Measurements from ENCODE around the gene IL1RN. TPM values are rescaled to one million over a fixed set of nuclear protein-coding genes. Genes with fewer than 3 reads are reported as not detected.

IL1RN gene
- total and polyA plus RNA-seq, 2 of the 13 experiments (the other 11 are each of a cell fraction or from before 2014, with no cell fraction given), result 21.2 to 101 TPM

DNA sequence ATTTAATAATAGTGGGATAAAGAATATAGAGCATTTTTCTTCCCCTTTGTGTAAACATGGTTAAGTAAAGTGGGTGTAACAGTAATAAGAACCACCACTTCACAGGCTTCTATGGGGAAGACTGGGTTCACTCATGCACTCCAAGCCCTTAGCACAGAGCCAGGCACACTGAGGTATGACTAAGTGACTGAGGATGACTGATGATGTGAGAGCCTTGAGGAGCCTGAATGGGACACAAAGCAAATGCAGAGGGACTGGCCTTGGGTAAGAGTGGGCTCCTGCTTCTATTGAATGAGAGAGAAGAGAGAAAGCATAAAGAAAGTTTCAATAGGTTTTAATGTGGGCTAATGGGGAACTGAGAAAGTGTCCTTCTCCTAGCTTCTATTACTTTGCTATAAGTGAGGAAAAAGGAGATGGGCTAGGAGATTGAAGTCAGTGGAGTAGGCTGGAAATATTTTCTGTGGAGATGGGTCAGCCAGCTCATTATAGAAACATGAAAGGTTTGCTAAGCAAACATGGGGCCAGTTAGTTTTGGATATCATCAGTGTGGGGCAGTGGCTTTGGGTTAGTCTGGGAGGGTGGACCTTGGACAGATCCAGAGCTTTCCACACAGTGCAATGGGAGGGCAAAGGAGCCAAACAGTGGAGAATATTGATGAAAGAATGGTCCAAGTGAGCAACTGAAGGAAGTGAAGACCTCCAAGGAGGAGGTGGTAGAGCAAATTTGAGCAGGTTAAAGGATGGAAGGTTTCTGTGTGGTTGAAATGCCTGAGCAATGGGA is 39.0 kb upstream of the IL1RN start (continued):
- TF ChIP-seq, protein P1, sequence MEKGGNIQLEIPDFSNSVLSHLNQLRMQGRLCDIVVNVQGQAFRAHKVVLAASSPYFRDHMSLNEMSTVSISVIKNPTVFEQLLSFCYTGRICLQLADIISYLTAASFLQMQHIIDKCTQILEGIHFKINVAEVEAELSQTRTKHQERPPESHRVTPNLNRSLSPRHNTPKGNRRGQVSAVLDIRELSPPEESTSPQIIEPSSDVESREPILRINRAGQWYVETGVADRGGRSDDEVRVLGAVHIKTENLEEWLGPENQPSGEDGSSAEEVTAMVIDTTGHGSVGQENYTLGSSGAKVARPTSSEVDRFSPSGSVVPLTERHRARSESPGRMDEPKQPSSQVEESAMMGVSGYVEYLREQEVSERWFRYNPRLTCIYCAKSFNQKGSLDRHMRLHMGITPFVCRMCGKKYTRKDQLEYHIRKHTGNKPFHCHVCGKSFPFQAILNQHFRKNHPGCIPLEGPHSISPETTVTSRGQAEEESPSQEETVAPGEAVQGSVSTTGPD (CRISPR knock-in tag; IDR thresholded peaks at IDR 0.05), result no peak
- TF ChIP-seq SETDB1 (CRISPR knock-in tag; IDR thresholded peaks at IDR 0.05; ENCODE audit: borderline replicate concordance) (no peak), PHF21A (CRISPR knock-in tag; IDR thresholded peaks at IDR 0.05) (peak; percentile 79), NR2C2 (CRISPR knock-in tag; IDR thresholded peaks at IDR 0.05; ENCODE audit: borderline replicate concordance) (peak; percentile 32; the same call in 1 of the 2 replicates), ATRX (CRISPR knock-in tag; IDR thresholded peaks at IDR 0.05; ENCODE audit: borderline replicate concordance) (no peak), IKZF1 (IDR thresholded peaks at IDR 0.05) (no peak), ZNF768 (CRISPR knock-in tag; IDR thresholded peaks at IDR 0.05) (no peak), ARID2 (CRISPR knock-in tag; IDR thresholded peaks at IDR 0.05; ENCODE audit: borderline replicate concordance) (peak; percentile 75; the same call in 1 of the 2 replicates), KAT7 (CRISPR knock-in tag; IDR thresholded peaks at IDR 0.05; ENCODE audit: borderline replicate concordance) (no peak), ZNF790 (CRISPR knock-in tag; IDR thresholded peaks at IDR 0.05; ENCODE audit: borderline replicate concordance) (no peak)
- TF ChIP-seq, protein P2, sequence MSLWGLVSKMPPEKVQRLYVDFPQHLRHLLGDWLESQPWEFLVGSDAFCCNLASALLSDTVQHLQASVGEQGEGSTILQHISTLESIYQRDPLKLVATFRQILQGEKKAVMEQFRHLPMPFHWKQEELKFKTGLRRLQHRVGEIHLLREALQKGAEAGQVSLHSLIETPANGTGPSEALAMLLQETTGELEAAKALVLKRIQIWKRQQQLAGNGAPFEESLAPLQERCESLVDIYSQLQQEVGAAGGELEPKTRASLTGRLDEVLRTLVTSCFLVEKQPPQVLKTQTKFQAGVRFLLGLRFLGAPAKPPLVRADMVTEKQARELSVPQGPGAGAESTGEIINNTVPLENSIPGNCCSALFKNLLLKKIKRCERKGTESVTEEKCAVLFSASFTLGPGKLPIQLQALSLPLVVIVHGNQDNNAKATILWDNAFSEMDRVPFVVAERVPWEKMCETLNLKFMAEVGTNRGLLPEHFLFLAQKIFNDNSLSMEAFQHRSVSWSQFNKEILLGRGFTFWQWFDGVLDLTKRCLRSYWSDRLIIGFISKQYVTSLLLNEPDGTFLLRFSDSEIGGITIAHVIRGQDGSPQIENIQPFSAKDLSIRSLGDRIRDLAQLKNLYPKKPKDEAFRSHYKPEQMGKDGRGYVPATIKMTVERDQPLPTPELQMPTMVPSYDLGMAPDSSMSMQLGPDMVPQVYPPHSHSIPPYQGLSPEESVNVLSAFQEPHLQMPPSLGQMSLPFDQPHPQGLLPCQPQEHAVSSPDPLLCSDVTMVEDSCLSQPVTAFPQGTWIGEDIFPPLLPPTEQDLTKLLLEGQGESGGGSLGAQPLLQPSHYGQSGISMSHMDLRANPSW (CRISPR knock-in tag; IDR thresholded peaks at IDR 0.05; ENCODE audit: borderline replicate concordance), result peak; percentile 79; the same call in 1 of the 2 replicates
- TF ChIP-seq, protein P3, sequence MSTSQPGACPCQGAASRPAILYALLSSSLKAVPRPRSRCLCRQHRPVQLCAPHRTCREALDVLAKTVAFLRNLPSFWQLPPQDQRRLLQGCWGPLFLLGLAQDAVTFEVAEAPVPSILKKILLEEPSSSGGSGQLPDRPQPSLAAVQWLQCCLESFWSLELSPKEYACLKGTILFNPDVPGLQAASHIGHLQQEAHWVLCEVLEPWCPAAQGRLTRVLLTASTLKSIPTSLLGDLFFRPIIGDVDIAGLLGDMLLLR (CRISPR knock-in tag; IDR thresholded peaks at IDR 0.05), result no peak
- TF ChIP-seq, protein P4, sequence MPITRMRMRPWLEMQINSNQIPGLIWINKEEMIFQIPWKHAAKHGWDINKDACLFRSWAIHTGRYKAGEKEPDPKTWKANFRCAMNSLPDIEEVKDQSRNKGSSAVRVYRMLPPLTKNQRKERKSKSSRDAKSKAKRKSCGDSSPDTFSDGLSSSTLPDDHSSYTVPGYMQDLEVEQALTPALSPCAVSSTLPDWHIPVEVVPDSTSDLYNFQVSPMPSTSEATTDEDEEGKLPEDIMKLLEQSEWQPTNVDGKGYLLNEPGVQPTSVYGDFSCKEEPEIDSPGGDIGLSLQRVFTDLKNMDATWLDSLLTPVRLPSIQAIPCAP (CRISPR knock-in tag; IDR thresholded peaks at IDR 0.05; ENCODE audit: low read depth), result no peak
- TF ChIP-seq, protein P5, sequence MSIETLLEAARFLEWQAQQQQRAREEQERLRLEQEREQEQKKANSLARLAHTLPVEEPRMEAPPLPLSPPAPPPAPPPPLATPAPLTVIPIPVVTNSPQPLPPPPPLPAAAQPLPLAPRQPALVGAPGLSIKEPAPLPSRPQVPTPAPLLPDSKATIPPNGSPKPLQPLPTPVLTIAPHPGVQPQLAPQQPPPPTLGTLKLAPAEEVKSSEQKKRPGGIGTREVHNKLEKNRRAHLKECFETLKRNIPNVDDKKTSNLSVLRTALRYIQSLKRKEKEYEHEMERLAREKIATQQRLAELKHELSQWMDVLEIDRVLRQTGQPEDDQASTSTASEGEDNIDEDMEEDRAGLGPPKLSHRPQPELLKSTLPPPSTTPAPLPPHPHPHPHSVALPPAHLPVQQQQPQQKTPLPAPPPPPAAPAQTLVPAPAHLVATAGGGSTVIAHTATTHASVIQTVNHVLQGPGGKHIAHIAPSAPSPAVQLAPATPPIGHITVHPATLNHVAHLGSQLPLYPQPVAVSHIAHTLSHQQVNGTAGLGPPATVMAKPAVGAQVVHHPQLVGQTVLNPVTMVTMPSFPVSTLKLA (IDR thresholded peaks at IDR 0.05), result no peak
- TF ChIP-seq, protein P6, sequence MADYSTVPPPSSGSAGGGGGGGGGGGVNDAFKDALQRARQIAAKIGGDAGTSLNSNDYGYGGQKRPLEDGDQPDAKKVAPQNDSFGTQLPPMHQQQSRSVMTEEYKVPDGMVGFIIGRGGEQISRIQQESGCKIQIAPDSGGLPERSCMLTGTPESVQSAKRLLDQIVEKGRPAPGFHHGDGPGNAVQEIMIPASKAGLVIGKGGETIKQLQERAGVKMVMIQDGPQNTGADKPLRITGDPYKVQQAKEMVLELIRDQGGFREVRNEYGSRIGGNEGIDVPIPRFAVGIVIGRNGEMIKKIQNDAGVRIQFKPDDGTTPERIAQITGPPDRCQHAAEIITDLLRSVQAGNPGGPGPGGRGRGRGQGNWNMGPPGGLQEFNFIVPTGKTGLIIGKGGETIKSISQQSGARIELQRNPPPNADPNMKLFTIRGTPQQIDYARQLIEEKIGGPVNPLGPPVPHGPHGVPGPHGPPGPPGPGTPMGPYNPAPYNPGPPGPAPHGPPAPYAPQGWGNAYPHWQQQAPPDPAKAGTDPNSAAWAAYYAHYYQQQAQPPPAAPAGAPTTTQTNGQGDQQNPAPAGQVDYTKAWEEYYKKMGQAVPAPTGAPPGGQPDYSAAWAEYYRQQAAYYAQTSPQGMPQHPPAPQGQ (CRISPR knock-in tag; IDR thresholded peaks at IDR 0.05; ENCODE audit: borderline replicate concordance), result no peak
